Midbrain (tissue), 1 donor: Measurements from ENCODE around the gene SMARCC2.
A peak's percentile ranks its signal among the peaks of the same experiment; 100 is the strongest.

Experiments used
- DNase-seq: peaks from one replicate; lab custom pipeline; 2025; lab: John Stamatoyannopoulos, UW

SMARCC2 gene

GRCh38 chr12:56152132-56152755 lies 37.0 kb downstream of the SMARCC2 start, which contains the start of gene MYL6B:
Gene MYL6B, plus strand, starts transcription at chr12:56152587. Its CDS starts 1,332 bp downstream, at chr12:56153919.
- peak; percentile 93 for DNase-seq

GRCh38 chr12:56151672-56152131 lies 37.6 kb downstream of the SMARCC2 start:
- no peak for DNase-seq

GRCh38 chr12:56150563-56150962 lies 38.7 kb downstream of the SMARCC2 start:
- no peak for DNase-seq

GRCh38 chr12:56146492-56147460 lies 42.5 kb downstream of the SMARCC2 start:
- no peak for DNase-seq

- no peak for DNase-seq
These were observed 44.1 kb downstream of the SMARCC2 start for GRCh38 chr12:56145217-56145616.

GRCh38 chr12:56143870-56144269 lies 45.4 kb downstream of the SMARCC2 start:
- DNase-seq, result no peak

GRCh38 chr12:56143217-56143616 lies 46.1 kb downstream of the SMARCC2 start:
- DNase-seq, result no peak

GRCh38 chr12:56141946-56142784 lies 47.1 kb downstream of the SMARCC2 start:
- DNase-seq, result no peak

GRCh38 chr12:56137853-56138571 lies 51.3 kb downstream of the SMARCC2 start:
- no peak for DNase-seq

GRCh38 chr12:56134897-56135296 lies 54.4 kb downstream of the SMARCC2 start:
- DNase-seq, result no peak

- DNase-seq, result no peak
These were observed 58.4 kb downstream of the SMARCC2 start for GRCh38 chr12:56130876-56131275.

- DNase-seq, result no peak
These were observed 59.3 kb downstream of the SMARCC2 start for GRCh38 chr12:56129942-56130495.

GRCh38 chr12:56129206-56129941 lies 59.9 kb downstream of the SMARCC2 start:
- DNase-seq, result no peak

- no peak for DNase-seq
These were observed 60.5 kb downstream of the SMARCC2 start for GRCh38 chr12:56128670-56129205.

- DNase-seq, result peak; percentile 95
These were observed 61.2 kb downstream of the SMARCC2 start, which contains the start of gene ESYT1 for GRCh38 chr12:56127888-56128669. Gene ESYT1, plus strand, starts transcription at chr12:56128267. Its CDS starts 53 bp downstream, at chr12:56128320.

- DNase-seq, result no peak
These were observed 61.8 kb downstream of the SMARCC2 start for GRCh38 chr12:56127485-56127887.

GRCh38 chr12:56126732-56127239 lies 62.5 kb downstream of the SMARCC2 start:
- DNase-seq, result no peak

- DNase-seq, result no peak
These were observed 65.2 kb downstream of the SMARCC2 start for GRCh38 chr12:56124133-56124532.

- DNase-seq, result no peak
These were observed 66.6 kb downstream of the SMARCC2 start for GRCh38 chr12:56122637-56123036.
